A549 (cell line): ENCODE results near the gene DDIT4. TPM values are rescaled to one million over a fixed set of nuclear protein-coding genes. Genes with fewer than 3 reads are reported as not detected.

ENCODE experiments used
- ATOH8 ChIP-seq: fragments of 250-450 bp; sonication (Bioruptor Pico); IDR thresholded peaks from 2 replicates; pipeline ENCODE4 v1.5.0; 2020; ENCODE audit warnings: low read depth, mild to moderate bottlenecking, moderate library complexity
- CEBPB ChIP-seq, 2 experiments: fragments of >200 bp in 1 of 2; sonication (Bioruptor Twin) in 1 of 2; formaldehyde crosslinking in 1 of 2; IDR thresholded peaks; 2 replicates each; pipeline ENCODE4 v1.6.1; 2012 to 2016
- EHF ChIP-seq: fragments of 250-450 bp; sonication (Bioruptor Pico); IDR thresholded peaks from 2 replicates; pipeline ENCODE4 v1.5.0; 2020; ENCODE audit warnings: mild to moderate bottlenecking
- EHMT2 ChIP-seq: fragments of 200-600 bp; sonication (generic); IDR thresholded peaks from 2 replicates; pipeline ENCODE4 v1.6.1; 2016; ENCODE audit warnings: antibody characterized with exemption, low read depth, mild to moderate bottlenecking, moderate library complexity
- EP300 ChIP-seq, 2 experiments: fragments of >200 bp; sonication (Bioruptor Twin); formaldehyde crosslinking; IDR thresholded peaks; 2 replicates in 1 of 2; 3 replicates in 1 of 2; pipeline ENCODE4 v1.6.1; 2016 to 2017
- FOSL2 ChIP-seq, 2 experiments: fragments of 450-650 bp in 1 of 2; fragments of >200 bp in 1 of 2; sonication (Bioruptor Twin) in 1 of 2; formaldehyde crosslinking; IDR thresholded peaks; 2 replicates each; pipeline versions ENCODE4 v1.5.0 to v1.6.1; 2016 to 2020; ENCODE audit warnings: mild to moderate bottlenecking in 1 of 2, moderate library complexity in 1 of 2
- FOXS1 ChIP-seq: fragments of 250-450 bp; sonication (Bioruptor Pico); IDR thresholded peaks from 2 replicates; pipeline ENCODE4 v1.5.0; 2020; ENCODE audit warnings: mild to moderate bottlenecking, moderate library complexity
- HOXB13 ChIP-seq: fragments of 250-450 bp; sonication (Bioruptor Pico); IDR thresholded peaks from 2 replicates; pipeline ENCODE4 v1.5.0; 2020; ENCODE audit warnings: low read depth, mild to moderate bottlenecking, moderate library complexity
- JUN ChIP-seq, 2 experiments: fragments of >200 bp; sonication (Bioruptor Twin); formaldehyde crosslinking; IDR thresholded peaks; 2 replicates in 1 of 2; 3 replicates in 1 of 2; pipeline ENCODE4 v1.6.1; 2016 to 2017
- KDM1A ChIP-seq: fragments of 200-600 bp; sonication (generic); IDR thresholded peaks from 2 replicates; pipeline ENCODE4 v1.6.1; 2016; ENCODE audit warnings: low read depth, mild to moderate bottlenecking
- MYC ChIP-seq: IDR thresholded peaks from 2 replicates; pipeline ENCODE4 v1.6.1; 2012; ENCODE audit warnings: mild to moderate bottlenecking, inconsistent platforms, low read length, improper control_type of control experiment, borderline replicate concordance
- NR3C1 ChIP-seq: fragments of >200 bp; sonication (Bioruptor Twin); formaldehyde crosslinking; IDR thresholded peaks from 3 replicates; pipeline ENCODE4 v1.6.1; 2017
- PHF8 ChIP-seq: fragments of 200-600 bp; sonication (generic); IDR thresholded peaks from 2 replicates; pipeline ENCODE4 v1.6.1; 2016; ENCODE audit warnings: low read depth, mild to moderate bottlenecking, antibody characterized with exemption, moderate library complexity, borderline replicate concordance
- POLR2AphosphoS2 ChIP-seq: conservative IDR thresholded peaks from 2 replicates; pipeline ENCODE4 v1.6.1; 2012; ENCODE audit warnings: low read length, improper control_type of control experiment, inconsistent platforms
- RARB ChIP-seq: fragments of 250-450 bp; sonication (Bioruptor Pico); IDR thresholded peaks from 2 replicates; pipeline ENCODE4 v1.8.0; 2021; ENCODE audit warnings: mild to moderate bottlenecking, moderate library complexity
- REST ChIP-seq: fragments of 200-600 bp; sonication (generic); IDR thresholded peaks from 2 replicates; pipeline ENCODE4 v1.6.1; 2016; ENCODE audit warnings: antibody characterized with exemption, mild to moderate bottlenecking, moderate library complexity
- SREBF2 ChIP-seq: fragments of 450-650 bp; IDR thresholded peaks from 2 replicates; pipeline ENCODE4 v1.6.1; 2014; ENCODE audit warnings: mild to moderate bottlenecking, moderate library complexity
- polyA plus RNA-seq, 4 experiments: library from polyadenylated mRNA; depleted of rRNA in 3 of 4; stranded (reverse); fragments of >200 nt; fragmentation: RNase III in 1 of 4; extraction: RNeasy Plus Mini Kit Qiagen cat#74134 plus additional on column Dnase treatment in 1 of 4; gene quantifications; 2 replicates in 3 of 4; 3 replicates in 1 of 4; pipeline ENCODE4 v1.2.3, GENCODE V29; 2011 to 2017
- TF ChIP-seq, protein P1 (sequence below): fragments of 250-450 bp; sonication (Bioruptor Pico); IDR thresholded peaks from 2 replicates; pipeline ENCODE4 v1.5.0; 2021; ENCODE audit warnings: mild to moderate bottlenecking, moderate library complexity, borderline replicate concordance
- TF ChIP-seq, protein P2 (sequence below): fragments of >200 bp; sonication (Bioruptor Twin); formaldehyde crosslinking; IDR thresholded peaks from 3 replicates; pipeline ENCODE4 v1.5.1; 2016

The DDIT4 gene
- polyA plus RNA-seq, 2 of the 4 experiments (the other 2 are of a cell fraction) = 239 to 392 TPM

DNA sequence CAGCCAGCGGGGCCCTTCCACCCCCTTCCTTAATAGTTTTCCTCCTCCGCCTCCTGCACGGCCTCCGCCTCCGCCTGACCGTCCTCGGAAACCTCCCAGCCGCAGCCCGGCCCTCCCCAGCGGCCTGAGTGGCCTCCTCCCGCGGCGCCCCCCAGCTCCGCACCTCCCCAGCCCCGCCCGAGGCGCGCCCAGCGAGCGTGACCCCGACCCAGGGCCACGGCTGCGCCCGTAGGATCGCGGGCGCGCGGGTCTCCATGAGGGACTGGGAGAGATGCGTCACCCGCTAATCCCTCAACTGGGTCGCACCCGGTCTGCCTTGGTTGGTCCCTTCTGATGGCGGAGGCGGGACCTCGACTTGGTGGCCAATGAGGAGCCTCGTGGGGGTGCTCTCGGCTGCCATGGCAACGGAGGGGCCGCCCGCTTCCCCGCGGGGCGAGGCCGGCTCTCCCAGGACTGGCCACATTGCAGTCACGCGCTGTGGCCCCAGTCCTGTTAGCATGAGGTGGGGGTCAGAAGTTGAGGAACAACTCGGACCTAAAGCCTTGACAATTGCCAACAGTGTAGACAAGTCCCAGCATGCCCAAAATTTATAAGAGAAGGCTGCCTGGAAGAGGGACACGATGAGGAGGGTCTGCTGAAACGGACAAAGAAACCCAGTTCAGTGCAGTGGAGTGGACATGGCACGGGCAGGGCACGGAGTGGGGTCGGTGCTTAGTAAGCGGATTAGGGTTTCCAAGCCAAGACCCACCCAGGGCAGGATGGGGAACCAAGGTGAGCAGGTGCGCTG is 24.3 kb downstream of the DDIT4 start (continued):
- TF ChIP-seq, protein P1, sequence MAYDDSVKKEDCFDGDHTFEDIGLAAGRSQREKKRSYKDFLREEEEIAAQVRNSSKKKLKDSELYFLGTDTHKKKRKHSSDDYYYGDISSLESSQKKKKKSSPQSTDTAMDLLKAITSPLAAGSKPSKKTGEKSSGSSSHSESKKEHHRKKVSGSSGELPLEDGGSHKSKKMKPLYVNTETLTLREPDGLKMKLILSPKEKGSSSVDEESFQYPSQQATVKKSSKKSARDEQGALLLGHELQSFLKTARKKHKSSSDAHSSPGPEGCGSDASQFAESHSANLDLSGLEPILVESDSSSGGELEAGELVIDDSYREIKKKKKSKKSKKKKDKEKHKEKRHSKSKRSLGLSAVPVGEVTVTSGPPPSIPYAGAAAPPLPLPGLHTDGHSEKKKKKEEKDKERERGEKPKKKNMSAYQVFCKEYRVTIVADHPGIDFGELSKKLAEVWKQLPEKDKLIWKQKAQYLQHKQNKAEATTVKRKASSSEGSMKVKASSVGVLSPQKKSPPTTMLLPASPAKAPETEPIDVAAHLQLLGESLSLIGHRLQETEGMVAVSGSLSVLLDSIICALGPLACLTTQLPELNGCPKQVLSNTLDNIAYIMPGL (CRISPR knock-in tag) = 0 out of 2 replicates have a peak, but pooled peaks have one; percentile 0
- peak; percentile 83 to 86 for TF ChIP-seq JUN (IDR thresholded peaks at IDR 0.05)
- TF ChIP-seq SREBF2 = no peak
- no peak for TF ChIP-seq POLR2AphosphoS2
- TF ChIP-seq PHF8 = 0 out of 2 replicates have a peak, but pooled peaks have one; percentile 9
- no peak for TF ChIP-seq FOXS1 (CRISPR knock-in tag)
- no peak for TF ChIP-seq NR3C1
- peak; percentile 36; the same call in 1 of the 2 replicates for TF ChIP-seq REST
- no peak for TF ChIP-seq EHMT2
- no peak for TF ChIP-seq KDM1A
- TF ChIP-seq, protein P2, sequence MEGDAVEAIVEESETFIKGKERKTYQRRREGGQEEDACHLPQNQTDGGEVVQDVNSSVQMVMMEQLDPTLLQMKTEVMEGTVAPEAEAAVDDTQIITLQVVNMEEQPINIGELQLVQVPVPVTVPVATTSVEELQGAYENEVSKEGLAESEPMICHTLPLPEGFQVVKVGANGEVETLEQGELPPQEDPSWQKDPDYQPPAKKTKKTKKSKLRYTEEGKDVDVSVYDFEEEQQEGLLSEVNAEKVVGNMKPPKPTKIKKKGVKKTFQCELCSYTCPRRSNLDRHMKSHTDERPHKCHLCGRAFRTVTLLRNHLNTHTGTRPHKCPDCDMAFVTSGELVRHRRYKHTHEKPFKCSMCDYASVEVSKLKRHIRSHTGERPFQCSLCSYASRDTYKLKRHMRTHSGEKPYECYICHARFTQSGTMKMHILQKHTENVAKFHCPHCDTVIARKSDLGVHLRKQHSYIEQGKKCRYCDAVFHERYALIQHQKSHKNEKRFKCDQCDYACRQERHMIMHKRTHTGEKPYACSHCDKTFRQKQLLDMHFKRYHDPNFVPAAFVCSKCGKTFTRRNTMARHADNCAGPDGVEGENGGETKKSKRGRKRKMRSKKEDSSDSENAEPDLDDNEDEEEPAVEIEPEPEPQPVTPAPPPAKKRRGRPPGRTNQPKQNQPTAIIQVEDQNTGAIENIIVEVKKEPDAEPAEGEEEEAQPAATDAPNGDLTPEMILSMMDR = no peak
- no peak; the same call in 1 of the 2 replicates for TF ChIP-seq FOSL2 (IDR thresholded peaks at IDR 0.05)
- TF ChIP-seq FOSL2 (CRISPR knock-in tag; IDR thresholded peaks at IDR 0.05) = peak; percentile 76
- TF ChIP-seq ATOH8 (CRISPR knock-in tag) = peak; percentile 89; the same call in 1 of the 2 replicates
- TF ChIP-seq EHF (CRISPR knock-in tag) = peak; percentile 92; the same call in 1 of the 2 replicates
- TF ChIP-seq EP300 (IDR thresholded peaks at IDR 0.05) = no peak
- peak; percentile 95 for TF ChIP-seq HOXB13 (CRISPR knock-in tag)
- TF ChIP-seq CEBPB (IDR thresholded peaks at IDR 0.05) = no peak
- TF ChIP-seq RARB (CRISPR knock-in tag) = no peak; the same call in none of the 2 replicates
- TF ChIP-seq MYC = no peak
